ENCODE measurements around the gene HAP1. TPM values are rescaled to one million over a fixed set of nuclear protein-coding genes. Genes with fewer than 3 reads are reported as not detected.
A peak's percentile ranks its signal among the peaks of the same experiment; 100 is the strongest.
"Not testable (repeated sequence)": the region's sequence is repeated elsewhere in the genome, so short reads cannot be mapped to it uniquely, and the experiment has no call there.

HAP1 gene
- total RNA-seq, 1 donor from 2014 or later: 0.13 TPM

GRCh38 chr17:41691031-41691777 is 43.2 kb downstream of the HAP1 start:
- no peak for DNase-seq (ENCODE audit: low read depth in 2 of 2)

- DNase-seq (ENCODE audit: low read depth in 2 of 2): no peak
These were observed 43.9 kb downstream of the HAP1 start for GRCh38 chr17:41690497-41690896.

GRCh38 chr17:41689497-41690299 is 44.7 kb downstream of the HAP1 start:
- peak; percentile 40 to 69 for DNase-seq (ENCODE audit: low read depth in 2 of 2)

GRCh38 chr17:41688641-41689496 is 45.6 kb downstream of the HAP1 start, which contains the start of gene EIF1:
Gene EIF1 (plus strand): TSS chr17:41688885. CDS start chr17:41689039, 154 bp downstream.
- DNase-seq (ENCODE audit: low read depth in 2 of 2): peak; percentile 98 to 100

- DNase-seq (ENCODE audit: low read depth in 2 of 2): peak; percentile 11 to 68
These were observed 46.4 kb downstream of the HAP1 start for GRCh38 chr17:41687828-41688640.

- DNase-seq (ENCODE audit: low read depth in 2 of 2): no peak
These were observed 48.2 kb downstream of the HAP1 start for GRCh38 chr17:41686281-41686680.

- not testable (repeated sequence) for DNase-seq (ENCODE audit: low read depth in 2 of 2)
These were observed 48.7 kb downstream of the HAP1 start for GRCh38 chr17:41685753-41686152.

- no peak for DNase-seq (ENCODE audit: low read depth in 2 of 2)
These were observed 50.4 kb downstream of the HAP1 start for GRCh38 chr17:41684035-41684434.

- no peak for DNase-seq (ENCODE audit: low read depth in 2 of 2)
These were observed 50.9 kb downstream of the HAP1 start for GRCh38 chr17:41683441-41684007.

- DNase-seq (ENCODE audit: low read depth in 2 of 2): no peak
These were observed 51.8 kb downstream of the HAP1 start for GRCh38 chr17:41682631-41683030.

- no peak for DNase-seq (ENCODE audit: low read depth in 2 of 2)
These were observed 52.7 kb downstream of the HAP1 start for GRCh38 chr17:41681776-41682175.

- DNase-seq (ENCODE audit: low read depth in 2 of 2): no peak
These were observed 53.9 kb downstream of the HAP1 start for GRCh38 chr17:41680426-41681040.

GRCh38 chr17:41679740-41680425 is 54.6 kb downstream of the HAP1 start:
- no peak for DNase-seq (ENCODE audit: low read depth in 2 of 2)

- DNase-seq (ENCODE audit: low read depth in 2 of 2): peak in 1 of 2 donors; percentile 64
These were observed 55.3 kb downstream of the HAP1 start for GRCh38 chr17:41678907-41679739.

GRCh38 chr17:41678411-41678906 is 56.0 kb downstream of the HAP1 start:
- peak in 1 of 2 donors; percentile 44 for DNase-seq (ENCODE audit: low read depth in 2 of 2)

- DNase-seq (ENCODE audit: low read depth in 2 of 2): no peak
These were observed 58.4 kb downstream of the HAP1 start for GRCh38 chr17:41676058-41676419.

GRCh38 chr17:41675157-41676057 is 59.0 kb downstream of the HAP1 start:
- DNase-seq (ENCODE audit: low read depth in 2 of 2): not testable (repeated sequence)
